ENCODE measurements around the gene NME5. TPM values are rescaled to one million over a fixed set of nuclear protein-coding genes. Genes with fewer than 3 reads are reported as not detected.

Gene NME5
- total and polyA plus RNA-seq, 9 of the 15 experiments (the other 6 are each of a cell fraction or from before 2014, with no cell fraction given): not detected

- TF ChIP-seq TCF15 (CRISPR knock-in tag; IDR thresholded peaks at IDR 0.05) (no peak), TRIM28 (IDR thresholded peaks at IDR 0.05) (no peak), CHAMP1 (IDR thresholded peaks at IDR 0.05) (no peak), E2F5 (CRISPR knock-in tag; IDR thresholded peaks at IDR 0.05) (no peak), KHSRP (IDR thresholded peaks at IDR 0.05) (no peak), BRD4 (IDR thresholded peaks at IDR 0.05) (peak; percentile 73; the same call in 1 of the 2 replicates), TRIM24 (IDR thresholded peaks at IDR 0.05) (no peak), ZBTB11 (CRISPR knock-in tag; IDR thresholded peaks at IDR 0.05) (no peak), ZNF121 (CRISPR knock-in tag; conservative IDR thresholded peaks at IDR 0.05) (no peak), ZNF140 (CRISPR knock-in tag; IDR thresholded peaks at IDR 0.05) (no peak), THRAP3 (IDR thresholded peaks at IDR 0.05; ENCODE audit: borderline replicate concordance) (no peak), TAF1 (IDR thresholded peaks at IDR 0.05; ENCODE audit: control insufficient read depth, extremely low read depth, insufficient read depth, low read length, severe bottlenecking) (no peak), ZNF699 (CRISPR knock-in tag; IDR thresholded peaks at IDR 0.05; ENCODE audit: insufficient replicate concordance) (no peak), LCOR (CRISPR knock-in tag; IDR thresholded peaks at IDR 0.05) (0 out of 2 replicates have a peak, but pooled peaks have one; percentile 67), ZNF12 (CRISPR knock-in tag; IDR thresholded peaks at IDR 0.05) (peak; percentile 55; the same call in 1 of the 2 replicates), ZFPM2 (CRISPR knock-in tag; IDR thresholded peaks at IDR 0.05) (no peak), HNRNPUL1 (IDR thresholded peaks at IDR 0.05; ENCODE audit: low read length) (no peak), KLF1 (tag; IDR thresholded peaks at IDR 0.05) (no peak), MAFK (IDR thresholded peaks at IDR 0.05; ENCODE audit: low read length) (no peak)
Observed at GRCh38 chr5:138177941-138178515, 38.8 kb upstream of the NME5 start (continued).
